ENCODE measurements around the gene NUTM2B. TPM values are rescaled to one million over a fixed set of nuclear protein-coding genes. Genes with fewer than 3 reads are reported as not detected.
A peak's percentile ranks its signal among the peaks of the same experiment; 100 is the strongest.
"Not testable (repeated sequence)": the region's sequence is repeated elsewhere in the genome, so short reads cannot be mapped to it uniquely, and the experiment has no call there.

Gene NUTM2B
- total RNA-seq = 1.8 TPM in 2 replicates
- long read RNA-seq = 0 reads

GRCh38 chr10:79702927-79703326 is at the start of gene NUTM2B:
NUTM2B (plus strand) TSS chr10:79703227; CDS start chr10:79703610, 383 bp downstream.
- not testable (repeated sequence) for DNase-seq (ENCODE audit: low read depth, low spot score); H3K27ac Mint-ChIP-seq (ENCODE audit: unreplicated experiment); H3K4me3 Mint-ChIP-seq; H3K27me3 Mint-ChIP-seq (ENCODE audit: low read depth); H3K4me1 Mint-ChIP-seq; H3K9me3 Mint-ChIP-seq; H3K36me3 Mint-ChIP-seq (ENCODE audit: low read depth)

GRCh38 chr10:79663287-79663686 is 39.7 kb upstream of the NUTM2B start:
- not testable (repeated sequence) for H3K4me3 Mint-ChIP-seq; H3K27me3 Mint-ChIP-seq (ENCODE audit: low read depth); H3K4me1 Mint-ChIP-seq

GRCh38 chr10:79664686-79665085 is 38.3 kb upstream of the NUTM2B start:
- not testable (repeated sequence) for H3K9me3 Mint-ChIP-seq

More at GRCh38 chr10:79663287-79663686, 39.7 kb upstream of the NUTM2B start:
- H3K9me3 Mint-ChIP-seq; DNase-seq (ENCODE audit: low read depth, low spot score); H3K27ac Mint-ChIP-seq (ENCODE audit: unreplicated experiment); H3K36me3 Mint-ChIP-seq (ENCODE audit: low read depth): not testable (repeated sequence)

GRCh38 chr10:79669248-79669788 is 33.7 kb upstream of the NUTM2B start:
- not testable (repeated sequence) for H3K4me1 Mint-ChIP-seq; H3K27ac Mint-ChIP-seq (ENCODE audit: unreplicated experiment); H3K9me3 Mint-ChIP-seq; H3K36me3 Mint-ChIP-seq (ENCODE audit: low read depth); H3K4me3 Mint-ChIP-seq; DNase-seq (ENCODE audit: low read depth, low spot score); H3K27me3 Mint-ChIP-seq (ENCODE audit: low read depth)

More at GRCh38 chr10:79664686-79665085, 38.3 kb upstream of the NUTM2B start:
- not testable (repeated sequence) for H3K27me3 Mint-ChIP-seq (ENCODE audit: low read depth); H3K4me3 Mint-ChIP-seq; DNase-seq (ENCODE audit: low read depth, low spot score); H3K4me1 Mint-ChIP-seq; H3K27ac Mint-ChIP-seq (ENCODE audit: unreplicated experiment); H3K36me3 Mint-ChIP-seq (ENCODE audit: low read depth)

GRCh38 chr10:79674878-79675277 is 28.1 kb upstream of the NUTM2B start:
- H3K9me3 Mint-ChIP-seq; DNase-seq (ENCODE audit: low read depth, low spot score); H3K27me3 Mint-ChIP-seq (ENCODE audit: low read depth); H3K4me1 Mint-ChIP-seq; H3K27ac Mint-ChIP-seq (ENCODE audit: unreplicated experiment); H3K36me3 Mint-ChIP-seq (ENCODE audit: low read depth); H3K4me3 Mint-ChIP-seq: not testable (repeated sequence)

- H3K27ac Mint-ChIP-seq (ENCODE audit: unreplicated experiment); H3K9me3 Mint-ChIP-seq; DNase-seq (ENCODE audit: low read depth, low spot score); H3K4me1 Mint-ChIP-seq; H3K36me3 Mint-ChIP-seq (ENCODE audit: low read depth); H3K4me3 Mint-ChIP-seq; H3K27me3 Mint-ChIP-seq (ENCODE audit: low read depth): not testable (repeated sequence)
Observed at GRCh38 chr10:79683026-79683883, 19.8 kb upstream of the NUTM2B start.

- not testable (repeated sequence) for H3K36me3 Mint-ChIP-seq (ENCODE audit: low read depth); H3K4me3 Mint-ChIP-seq; H3K27ac Mint-ChIP-seq (ENCODE audit: unreplicated experiment); DNase-seq (ENCODE audit: low read depth, low spot score); H3K9me3 Mint-ChIP-seq; H3K4me1 Mint-ChIP-seq; H3K27me3 Mint-ChIP-seq (ENCODE audit: low read depth)
Observed at GRCh38 chr10:79683884-79684720, 18.9 kb upstream of the NUTM2B start.

- not testable (repeated sequence) for H3K4me3 Mint-ChIP-seq; H3K27me3 Mint-ChIP-seq (ENCODE audit: low read depth); H3K36me3 Mint-ChIP-seq (ENCODE audit: low read depth); H3K27ac Mint-ChIP-seq (ENCODE audit: unreplicated experiment); H3K4me1 Mint-ChIP-seq; DNase-seq (ENCODE audit: low read depth, low spot score); H3K9me3 Mint-ChIP-seq
- TF ChIP-seq CTCF (conservative IDR thresholded peaks at IDR 0.05) = peak; percentile 18
Observed at GRCh38 chr10:79685044-79685685, 17.9 kb upstream of the NUTM2B start.

- not testable (repeated sequence) for H3K27me3 Mint-ChIP-seq (ENCODE audit: low read depth); H3K4me1 Mint-ChIP-seq; H3K9me3 Mint-ChIP-seq; H3K4me3 Mint-ChIP-seq; DNase-seq (ENCODE audit: low read depth, low spot score); H3K36me3 Mint-ChIP-seq (ENCODE audit: low read depth)
- peak overlapping the region; percentile 35 for H3K27ac Mint-ChIP-seq (ENCODE audit: unreplicated experiment)
Observed at GRCh38 chr10:79686595-79686994, 16.4 kb upstream of the NUTM2B start.

- not testable (repeated sequence) for H3K4me3 Mint-ChIP-seq; H3K36me3 Mint-ChIP-seq (ENCODE audit: low read depth); DNase-seq (ENCODE audit: low read depth, low spot score); H3K27me3 Mint-ChIP-seq (ENCODE audit: low read depth); H3K9me3 Mint-ChIP-seq; H3K27ac Mint-ChIP-seq (ENCODE audit: unreplicated experiment); H3K4me1 Mint-ChIP-seq
Observed at GRCh38 chr10:79687406-79688150, 15.4 kb upstream of the NUTM2B start.

GRCh38 chr10:79688798-79689197 is 14.2 kb upstream of the NUTM2B start:
- H3K27ac Mint-ChIP-seq (ENCODE audit: unreplicated experiment) = not testable (repeated sequence)

More at GRCh38 chr10:79688798-79689197, 14.2 kb upstream of the NUTM2B start:
- not testable (repeated sequence) for DNase-seq (ENCODE audit: low read depth, low spot score); H3K36me3 Mint-ChIP-seq (ENCODE audit: low read depth); H3K4me1 Mint-ChIP-seq; H3K9me3 Mint-ChIP-seq; H3K27me3 Mint-ChIP-seq (ENCODE audit: low read depth); H3K4me3 Mint-ChIP-seq

Measured in neural crest cell (in vitro differentiated cells).